Loucy (cell line): Measurements from ENCODE around the gene CORO2B.

ENCODE experiments used
- H2AFZ ChIP-seq: fragments of 200-600 bp; sonication (generic); 2 replicates; pipeline ENCODE4 v1.6.0; 2016; ENCODE audit warnings: antibody characterized with exemption, mild to moderate bottlenecking, low read length, moderate library complexity
- H3F3A ChIP-seq: fragments of 200-600 bp; 2 replicates; pipeline ENCODE4 v1.6.0; 2016; ENCODE audit warnings: antibody characterized with exemption, low read depth, mild to moderate bottlenecking
- H3K27me3 ChIP-seq: fragments of 200-600 bp; sonication (generic); 2 replicates; pipeline ENCODE4 v1.6.1; 2014; ENCODE audit warnings: low read length, mild to moderate bottlenecking; ENCODE audit not compliant: insufficient read depth, poor library complexity, severe bottlenecking
- H3K36me3 ChIP-seq: fragments of 200-600 bp; sonication (generic); 2 replicates; pipeline ENCODE4 v1.6.1; 2016; ENCODE audit warnings: low read length; ENCODE audit not compliant: insufficient read depth
- H3K4me1 ChIP-seq: fragments of 200-600 bp; sonication (generic); 2 replicates; pipeline ENCODE4 v1.5.1; 2014; ENCODE audit warnings: low read length, mild to moderate bottlenecking; ENCODE audit not compliant: insufficient read depth, poor library complexity, severe bottlenecking
- H3K4me2 ChIP-seq: fragments of 200-600 bp; sonication (generic); 2 replicates; pipeline ENCODE4 v1.6.0; 2014; ENCODE audit warnings: antibody characterized with exemption, low read length, low read depth, mild to moderate bottlenecking; ENCODE audit not compliant: poor library complexity, severe bottlenecking
- H3K4me3 ChIP-seq: fragments of 200-600 bp; sonication (generic); 2 replicates; pipeline ENCODE4 v1.5.1; 2014; ENCODE audit warnings: low read length, mild to moderate bottlenecking, mixed read lengths; ENCODE audit not compliant: poor library complexity, severe bottlenecking
- H3K79me2 ChIP-seq: fragments of 200-600 bp; sonication (generic); 2 replicates; pipeline ENCODE4 v1.6.1; 2014; ENCODE audit warnings: low read length; ENCODE audit not compliant: insufficient read depth
- H3K9ac ChIP-seq: fragments of 200-600 bp; sonication (generic); 2 replicates; pipeline ENCODE4 v1.6.0; 2014; ENCODE audit warnings: mild to moderate bottlenecking, low read depth, low read length, moderate library complexity; ENCODE audit not compliant: poor library complexity, severe bottlenecking
- H3K9me2 ChIP-seq: fragments of 200-600 bp; sonication (generic); replicated peaks from 2 replicates; pipeline ENCODE4 v1.6.1; 2016; ENCODE audit warnings: low read depth, low read length, mixed read lengths
- H3K9me3 ChIP-seq: fragments of 200-600 bp; sonication (generic); 2 replicates; pipeline ENCODE4 v1.6.1; 2014; ENCODE audit warnings: mild to moderate bottlenecking, antibody characterized with exemption, low read length, low read depth; ENCODE audit not compliant: insufficient read depth
- H4K20me1 ChIP-seq: fragments of 200-600 bp; sonication (generic); 2 replicates; pipeline ENCODE4 v1.6.0; 2014; ENCODE audit warnings: antibody characterized with exemption, low read length, mild to moderate bottlenecking; ENCODE audit not compliant: insufficient read depth, poor library complexity, severe bottlenecking
- EZH2phosphoT487 ChIP-seq: fragments of 200-600 bp; IDR thresholded peaks from 2 replicates; pipeline ENCODE4 v1.6.1; 2018; ENCODE audit warnings: antibody characterized with exemption, mild to moderate bottlenecking, moderate library complexity, borderline replicate concordance
- TF ChIP-seq, protein P1 (sequence below): fragments of 200-600 bp; sonication (generic); conservative IDR thresholded peaks from 2 replicates; pipeline ENCODE4 v1.5.1; 2014; ENCODE audit warnings: mild to moderate bottlenecking, antibody characterized with exemption, low read length

CORO2B gene

GRCh38 chr15:68608206-68608843 is 29.5 kb downstream of the CORO2B start:
- Histone ChIP-seq H3F3A (no peaks in the 10 kb centered on the region), H3K4me2 (no peak overlapping the region), H3K79me2 (no peaks in the 10 kb centered on the region), H3K9ac (no peak overlapping the region), H3K4me3 (no peak overlapping the region), H3K4me1 (no peaks in the 10 kb centered on the region), H3K27me3 (no peaks in the 10 kb centered on the region), H3K36me3 (no peaks in the 10 kb centered on the region), H4K20me1 (no peaks in the 10 kb centered on the region), H3K9me2 (no peaks in the 10 kb centered on the region), H2AFZ (no peak overlapping the region), H3K9me3 (no peaks in the 10 kb centered on the region)
- TF ChIP-seq, protein P1, sequence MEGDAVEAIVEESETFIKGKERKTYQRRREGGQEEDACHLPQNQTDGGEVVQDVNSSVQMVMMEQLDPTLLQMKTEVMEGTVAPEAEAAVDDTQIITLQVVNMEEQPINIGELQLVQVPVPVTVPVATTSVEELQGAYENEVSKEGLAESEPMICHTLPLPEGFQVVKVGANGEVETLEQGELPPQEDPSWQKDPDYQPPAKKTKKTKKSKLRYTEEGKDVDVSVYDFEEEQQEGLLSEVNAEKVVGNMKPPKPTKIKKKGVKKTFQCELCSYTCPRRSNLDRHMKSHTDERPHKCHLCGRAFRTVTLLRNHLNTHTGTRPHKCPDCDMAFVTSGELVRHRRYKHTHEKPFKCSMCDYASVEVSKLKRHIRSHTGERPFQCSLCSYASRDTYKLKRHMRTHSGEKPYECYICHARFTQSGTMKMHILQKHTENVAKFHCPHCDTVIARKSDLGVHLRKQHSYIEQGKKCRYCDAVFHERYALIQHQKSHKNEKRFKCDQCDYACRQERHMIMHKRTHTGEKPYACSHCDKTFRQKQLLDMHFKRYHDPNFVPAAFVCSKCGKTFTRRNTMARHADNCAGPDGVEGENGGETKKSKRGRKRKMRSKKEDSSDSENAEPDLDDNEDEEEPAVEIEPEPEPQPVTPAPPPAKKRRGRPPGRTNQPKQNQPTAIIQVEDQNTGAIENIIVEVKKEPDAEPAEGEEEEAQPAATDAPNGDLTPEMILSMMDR, result no peak
- no peak for TF ChIP-seq EZH2phosphoT487

GRCh38 chr15:68608844-68609232 is 30.0 kb downstream of the CORO2B start:
- H3K9me2 ChIP-seq, result no peaks in the 10 kb centered on the region
- no peak overlapping the region for H3K9ac ChIP-seq
- no peaks in the 10 kb centered on the region for H3K79me2 ChIP-seq
- H3K27me3 ChIP-seq, result no peaks in the 10 kb centered on the region
- TF ChIP-seq, protein P1, result no peak
- H3K4me2 ChIP-seq, result no peak overlapping the region
- H3K4me1 ChIP-seq, result no peaks in the 10 kb centered on the region
- no peaks in the 10 kb centered on the region for H3F3A ChIP-seq
- no peaks in the 10 kb centered on the region for H3K9me3 ChIP-seq
- no peaks in the 10 kb centered on the region for H4K20me1 ChIP-seq
- H3K36me3 ChIP-seq, result no peaks in the 10 kb centered on the region
- no peak overlapping the region for H3K4me3 ChIP-seq
- H2AFZ ChIP-seq, result no peak overlapping the region

- Histone ChIP-seq H2AFZ (no peak overlapping the region), H3K9me3 (no peaks in the 10 kb centered on the region), H3K9ac (no peak overlapping the region), H4K20me1 (no peaks in the 10 kb centered on the region), H3K36me3 (no peaks in the 10 kb centered on the region), H3K27me3 (no peaks in the 10 kb centered on the region), H3K4me3 (no peak overlapping the region), H3K4me1 (no peaks in the 10 kb centered on the region), H3K4me2 (no peak overlapping the region), H3K79me2 (no peaks in the 10 kb centered on the region), H3K9me2 (no peaks in the 10 kb centered on the region), H3F3A (no peaks in the 10 kb centered on the region)
- TF ChIP-seq, protein P1, result no peak
- TF ChIP-seq EZH2phosphoT487, result no peak
Measured at GRCh38 chr15:68609629-68610028, 30.8 kb downstream of the CORO2B start.
